ENCODE data around the gene OPTC.

DNA sequence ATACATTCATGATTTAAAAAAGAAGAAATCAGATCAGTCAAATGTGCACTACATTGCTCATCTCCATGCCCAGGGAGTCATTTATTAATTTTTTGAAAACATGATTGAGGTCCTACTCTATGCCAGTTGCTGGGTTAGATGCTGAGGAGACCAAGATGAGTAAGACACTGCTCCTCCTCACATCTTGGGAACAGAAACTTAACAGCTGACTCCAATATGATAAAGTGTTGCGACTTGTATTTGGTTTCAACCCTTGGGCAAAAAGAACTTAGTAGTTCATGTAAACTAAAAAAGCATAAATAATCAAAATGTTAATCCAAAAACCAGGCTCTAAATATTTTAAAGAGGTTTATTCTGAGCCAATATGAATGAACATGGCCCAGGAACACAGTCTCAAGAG lies 56.9 kb downstream of the OPTC start:
- TF ChIP-seq, protein P1, sequence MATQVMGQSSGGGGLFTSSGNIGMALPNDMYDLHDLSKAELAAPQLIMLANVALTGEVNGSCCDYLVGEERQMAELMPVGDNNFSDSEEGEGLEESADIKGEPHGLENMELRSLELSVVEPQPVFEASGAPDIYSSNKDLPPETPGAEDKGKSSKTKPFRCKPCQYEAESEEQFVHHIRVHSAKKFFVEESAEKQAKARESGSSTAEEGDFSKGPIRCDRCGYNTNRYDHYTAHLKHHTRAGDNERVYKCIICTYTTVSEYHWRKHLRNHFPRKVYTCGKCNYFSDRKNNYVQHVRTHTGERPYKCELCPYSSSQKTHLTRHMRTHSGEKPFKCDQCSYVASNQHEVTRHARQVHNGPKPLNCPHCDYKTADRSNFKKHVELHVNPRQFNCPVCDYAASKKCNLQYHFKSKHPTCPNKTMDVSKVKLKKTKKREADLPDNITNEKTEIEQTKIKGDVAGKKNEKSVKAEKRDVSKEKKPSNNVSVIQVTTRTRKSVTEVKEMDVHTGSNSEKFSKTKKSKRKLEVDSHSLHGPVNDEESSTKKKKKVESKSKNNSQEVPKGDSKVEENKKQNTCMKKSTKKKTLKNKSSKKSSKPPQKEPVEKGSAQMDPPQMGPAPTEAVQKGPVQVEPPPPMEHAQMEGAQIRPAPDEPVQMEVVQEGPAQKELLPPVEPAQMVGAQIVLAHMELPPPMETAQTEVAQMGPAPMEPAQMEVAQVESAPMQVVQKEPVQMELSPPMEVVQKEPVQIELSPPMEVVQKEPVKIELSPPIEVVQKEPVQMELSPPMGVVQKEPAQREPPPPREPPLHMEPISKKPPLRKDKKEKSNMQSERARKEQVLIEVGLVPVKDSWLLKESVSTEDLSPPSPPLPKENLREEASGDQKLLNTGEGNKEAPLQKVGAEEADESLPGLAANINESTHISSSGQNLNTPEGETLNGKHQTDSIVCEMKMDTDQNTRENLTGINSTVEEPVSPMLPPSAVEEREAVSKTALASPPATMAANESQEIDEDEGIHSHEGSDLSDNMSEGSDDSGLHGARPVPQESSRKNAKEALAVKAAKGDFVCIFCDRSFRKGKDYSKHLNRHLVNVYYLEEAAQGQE (IDR thresholded peaks at IDR 0.05; ENCODE audit: low read depth): no peak
- TF ChIP-seq TAF1 (IDR thresholded peaks at IDR 0.05; ENCODE audit: low read depth): no peak
- no peak for TF ChIP-seq CREB1 (IDR thresholded peaks at IDR 0.05; ENCODE audit: low read depth)
- TF ChIP-seq EP300 (IDR thresholded peaks at IDR 0.05; ENCODE audit: borderline replicate concordance): no peak
- TF ChIP-seq YY1 (IDR thresholded peaks at IDR 0.05; ENCODE audit: low read depth): no peak
- no peak for TF ChIP-seq RAD21 (IDR thresholded peaks at IDR 0.05; ENCODE audit: low read depth)
- TF ChIP-seq NFIC (IDR thresholded peaks at IDR 0.05): no peak
- TF ChIP-seq, protein P2, sequence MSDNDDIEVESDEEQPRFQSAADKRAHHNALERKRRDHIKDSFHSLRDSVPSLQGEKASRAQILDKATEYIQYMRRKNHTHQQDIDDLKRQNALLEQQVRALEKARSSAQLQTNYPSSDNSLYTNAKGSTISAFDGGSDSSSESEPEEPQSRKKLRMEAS (IDR thresholded peaks at IDR 0.05): no peak
- no peak for TF ChIP-seq CEBPB (IDR thresholded peaks at IDR 0.05)
- TF ChIP-seq FOXM1 (IDR thresholded peaks at IDR 0.05; ENCODE audit: borderline replicate concordance, low read depth): no peak
- TF ChIP-seq, protein P3, sequence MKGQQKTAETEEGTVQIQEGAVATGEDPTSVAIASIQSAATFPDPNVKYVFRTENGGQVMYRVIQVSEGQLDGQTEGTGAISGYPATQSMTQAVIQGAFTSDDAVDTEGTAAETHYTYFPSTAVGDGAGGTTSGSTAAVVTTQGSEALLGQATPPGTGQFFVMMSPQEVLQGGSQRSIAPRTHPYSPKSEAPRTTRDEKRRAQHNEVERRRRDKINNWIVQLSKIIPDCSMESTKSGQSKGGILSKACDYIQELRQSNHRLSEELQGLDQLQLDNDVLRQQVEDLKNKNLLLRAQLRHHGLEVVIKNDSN (IDR thresholded peaks at IDR 0.05): no peak
